22Rv1 (cell line): ENCODE measurements around the gene TNN.

Experiments used
- ZFX ChIP-seq: fragments of 450-650 bp; IDR thresholded peaks from 2 replicates; pipeline ENCODE4 v1.6.1; 2017; ENCODE audit warnings: antibody characterized with exemption, borderline replicate concordance
- TF ChIP-seq, protein P1 (sequence below): fragments of 450-650 bp; IDR thresholded peaks from 2 replicates; pipeline ENCODE4 v1.5.1; 2017; ENCODE audit warnings: mild to moderate bottlenecking

DNA sequence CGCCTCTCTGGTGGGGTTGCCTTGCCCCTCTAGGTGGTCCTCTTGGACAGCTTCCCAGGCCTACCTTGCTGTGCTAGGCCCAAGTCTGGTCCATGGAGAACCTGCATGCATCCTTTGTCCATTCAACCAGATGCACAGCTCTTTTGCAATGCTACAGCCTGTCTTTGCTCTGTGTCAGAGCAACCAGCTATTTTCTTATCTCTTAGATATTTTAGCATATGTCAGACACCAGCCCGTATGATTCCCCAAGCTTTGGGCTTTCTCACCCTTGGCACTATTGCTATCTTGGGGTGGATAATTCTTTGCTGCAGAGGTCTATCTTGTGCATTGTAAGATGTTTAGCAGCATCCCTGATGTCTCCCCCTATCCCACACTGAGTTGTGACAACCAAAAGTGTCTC, 32.3 kb downstream of the TNN start:
- TF ChIP-seq, protein P1, sequence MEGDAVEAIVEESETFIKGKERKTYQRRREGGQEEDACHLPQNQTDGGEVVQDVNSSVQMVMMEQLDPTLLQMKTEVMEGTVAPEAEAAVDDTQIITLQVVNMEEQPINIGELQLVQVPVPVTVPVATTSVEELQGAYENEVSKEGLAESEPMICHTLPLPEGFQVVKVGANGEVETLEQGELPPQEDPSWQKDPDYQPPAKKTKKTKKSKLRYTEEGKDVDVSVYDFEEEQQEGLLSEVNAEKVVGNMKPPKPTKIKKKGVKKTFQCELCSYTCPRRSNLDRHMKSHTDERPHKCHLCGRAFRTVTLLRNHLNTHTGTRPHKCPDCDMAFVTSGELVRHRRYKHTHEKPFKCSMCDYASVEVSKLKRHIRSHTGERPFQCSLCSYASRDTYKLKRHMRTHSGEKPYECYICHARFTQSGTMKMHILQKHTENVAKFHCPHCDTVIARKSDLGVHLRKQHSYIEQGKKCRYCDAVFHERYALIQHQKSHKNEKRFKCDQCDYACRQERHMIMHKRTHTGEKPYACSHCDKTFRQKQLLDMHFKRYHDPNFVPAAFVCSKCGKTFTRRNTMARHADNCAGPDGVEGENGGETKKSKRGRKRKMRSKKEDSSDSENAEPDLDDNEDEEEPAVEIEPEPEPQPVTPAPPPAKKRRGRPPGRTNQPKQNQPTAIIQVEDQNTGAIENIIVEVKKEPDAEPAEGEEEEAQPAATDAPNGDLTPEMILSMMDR = no peak
- no peak for TF ChIP-seq ZFX
